WERI-Rb-1 (cell line): ENCODE data around the gene CNTN5.
"Not testable (repeated sequence)": the region's sequence is repeated elsewhere in the genome, so short reads cannot be mapped to it uniquely, and the experiment has no call there.

ENCODE experiments used
- DNase-seq: peaks from one replicate; pipeline ENCODE4 v3.0.0-alpha.2; 2020
- H3K27ac ChIP-seq: fragments of 250-450 bp; sonication (Bioruptor Pico); 2 replicates; pipeline ENCODE4 v1.5.1; 2020; ENCODE audit warnings: mild to moderate bottlenecking, moderate library complexity
- H3K27me3 ChIP-seq: fragments of 250-450 bp; sonication (Bioruptor Pico); 2 replicates; pipeline ENCODE4 v1.5.1; 2021; ENCODE audit warnings: mild to moderate bottlenecking, low read depth, moderate library complexity; ENCODE audit not compliant: insufficient read depth, severe bottlenecking
- H3K36me3 ChIP-seq: fragments of 250-450 bp; sonication (Bioruptor Pico); 2 replicates; pipeline ENCODE4 v1.5.1; 2020; ENCODE audit warnings: mild to moderate bottlenecking, moderate library complexity
- H3K4me3 ChIP-seq: 2 replicates; pipeline ENCODE4 v1.5.1; 2011; ENCODE audit warnings: low read depth, mild to moderate bottlenecking, control low read depth, low read length
- H3K9me3 ChIP-seq: fragments of 250-450 bp; sonication (Bioruptor Pico); 2 replicates; pipeline ENCODE4 v1.5.1; 2021; ENCODE audit warnings: mild to moderate bottlenecking, moderate library complexity; ENCODE audit not compliant: severe bottlenecking
- CTCF ChIP-seq: IDR thresholded peaks from 2 replicates; pipeline ENCODE4 v1.5.1; 2011; ENCODE audit warnings: low read depth, mild to moderate bottlenecking, control low read depth, inconsistent platforms, low read length

CNTN5 gene

GRCh38 chr11:99275521-99275920 lies 254.8 kb downstream of the CNTN5 start:
- Histone ChIP-seq H3K27ac (no peak overlapping the region), H3K27me3 (no peaks in the 10 kb centered on the region), H3K9me3 (no peaks in the 10 kb centered on the region), H3K4me3 (no peak overlapping the region), H3K36me3 (no peaks in the 10 kb centered on the region)
- TF ChIP-seq CTCF: no peak
- DNase-seq: no peak

GRCh38 chr11:99277281-99277680 lies 256.5 kb downstream of the CNTN5 start:
- DNase-seq: no peak
- Histone ChIP-seq H3K27ac (no peak overlapping the region), H3K4me3 (no peak overlapping the region), H3K36me3 (no peaks in the 10 kb centered on the region), H3K9me3 (no peaks in the 10 kb centered on the region), H3K27me3 (no peaks in the 10 kb centered on the region)
- TF ChIP-seq CTCF: no peak

GRCh38 chr11:99279266-99279665 lies 258.5 kb downstream of the CNTN5 start:
- H3K4me3 ChIP-seq: no peak overlapping the region
- DNase-seq: no peak
- no peak overlapping the region for H3K27ac ChIP-seq
- H3K36me3 ChIP-seq: no peaks in the 10 kb centered on the region
- H3K9me3 ChIP-seq: no peaks in the 10 kb centered on the region
- no peaks in the 10 kb centered on the region for H3K27me3 ChIP-seq
- TF ChIP-seq CTCF: no peak

- no peak for DNase-seq
- Histone ChIP-seq H3K4me3 (no peak overlapping the region), H3K27me3 (no peaks in the 10 kb centered on the region), H3K9me3 (no peaks in the 10 kb centered on the region), H3K27ac (no peak overlapping the region), H3K36me3 (no peaks in the 10 kb centered on the region)
- TF ChIP-seq CTCF: no peak
Measured at GRCh38 chr11:99281331-99281730, 260.6 kb downstream of the CNTN5 start.

GRCh38 chr11:99297925-99298324 lies 277.2 kb downstream of the CNTN5 start:
- not testable (repeated sequence) for H3K4me3 ChIP-seq, H3K27me3 ChIP-seq, H3K9me3 ChIP-seq, H3K36me3 ChIP-seq, H3K27ac ChIP-seq
- DNase-seq: peak; percentile 44
- 0 out of 2 replicates have a peak, but pooled peaks have one; percentile 20 for TF ChIP-seq CTCF

GRCh38 chr11:99307510-99308088 lies 286.9 kb downstream of the CNTN5 start:
- H3K27ac ChIP-seq: no peak overlapping the region
- H3K4me3 ChIP-seq: no peak overlapping the region
- no peaks in the 10 kb centered on the region for H3K36me3 ChIP-seq
- no peak for TF ChIP-seq CTCF
- no peak for DNase-seq
- no peaks in the 10 kb centered on the region for H3K9me3 ChIP-seq
- H3K27me3 ChIP-seq: no peaks in the 10 kb centered on the region
